Prostate gland (tissue), 2 donors: ENCODE data around the gene ELMO1.

ENCODE experiments used
- POLR2AphosphoS5 ChIP-seq: sonication (generic); formaldehyde crosslinking; IDR thresholded peaks from one replicate; pipeline ENCODE4 v1.6.1; 2017; ENCODE audit warnings: antibody characterized with exemption
- TF ChIP-seq, protein P1 (sequence below), 4 experiments: fragments of 200-600 bp in 2 of 4; fragments of 450-650 bp in 2 of 4; sonication (generic) in 2 of 4; IDR thresholded peaks; 1 replicate in 3 of 4; 2 replicates in 1 of 4; pipeline ENCODE4 v1.5.1; 2016 to 2019; ENCODE audit warnings: antibody characterized with exemption in 4 of 4, mild to moderate bottlenecking in 2 of 4, moderate library complexity in 2 of 4

DNA sequence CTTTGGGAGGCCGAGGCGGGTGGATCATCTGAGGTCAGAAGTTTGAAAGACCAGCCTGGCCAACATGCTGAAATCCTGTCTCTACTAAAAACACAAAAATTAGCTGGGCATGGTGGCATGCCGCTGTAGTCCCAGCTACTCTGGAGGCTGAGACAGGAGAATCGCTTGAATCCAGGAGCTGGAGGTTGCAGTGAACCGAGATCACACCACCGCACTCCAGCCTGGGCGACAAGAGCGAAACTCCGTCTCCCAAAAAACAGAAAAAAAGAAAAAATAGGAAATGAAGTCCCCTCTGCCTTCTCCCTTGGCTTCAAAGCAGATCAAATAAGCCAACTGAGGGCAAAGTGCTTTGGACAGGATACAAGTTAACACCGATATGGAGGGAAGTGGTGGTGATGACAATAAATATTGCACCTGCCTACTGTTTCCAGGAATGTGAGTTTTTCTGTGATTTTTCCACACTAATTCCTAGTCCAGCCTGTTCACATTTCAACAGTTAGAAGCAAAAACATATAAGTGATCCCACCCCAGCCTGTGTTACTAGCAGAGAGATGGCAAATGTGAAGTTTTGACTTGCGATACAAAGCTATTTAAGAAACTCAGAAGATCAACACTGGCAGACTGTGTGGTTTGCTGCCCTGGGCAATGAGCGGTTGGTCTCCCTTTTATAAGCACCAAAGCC lies 433.2 kb downstream of the ELMO1 start:
- TF ChIP-seq, protein P1, sequence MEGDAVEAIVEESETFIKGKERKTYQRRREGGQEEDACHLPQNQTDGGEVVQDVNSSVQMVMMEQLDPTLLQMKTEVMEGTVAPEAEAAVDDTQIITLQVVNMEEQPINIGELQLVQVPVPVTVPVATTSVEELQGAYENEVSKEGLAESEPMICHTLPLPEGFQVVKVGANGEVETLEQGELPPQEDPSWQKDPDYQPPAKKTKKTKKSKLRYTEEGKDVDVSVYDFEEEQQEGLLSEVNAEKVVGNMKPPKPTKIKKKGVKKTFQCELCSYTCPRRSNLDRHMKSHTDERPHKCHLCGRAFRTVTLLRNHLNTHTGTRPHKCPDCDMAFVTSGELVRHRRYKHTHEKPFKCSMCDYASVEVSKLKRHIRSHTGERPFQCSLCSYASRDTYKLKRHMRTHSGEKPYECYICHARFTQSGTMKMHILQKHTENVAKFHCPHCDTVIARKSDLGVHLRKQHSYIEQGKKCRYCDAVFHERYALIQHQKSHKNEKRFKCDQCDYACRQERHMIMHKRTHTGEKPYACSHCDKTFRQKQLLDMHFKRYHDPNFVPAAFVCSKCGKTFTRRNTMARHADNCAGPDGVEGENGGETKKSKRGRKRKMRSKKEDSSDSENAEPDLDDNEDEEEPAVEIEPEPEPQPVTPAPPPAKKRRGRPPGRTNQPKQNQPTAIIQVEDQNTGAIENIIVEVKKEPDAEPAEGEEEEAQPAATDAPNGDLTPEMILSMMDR (IDR thresholded peaks at IDR 0.05) = no peak
- TF ChIP-seq POLR2AphosphoS5 = no peak
